ENCODE data around the gene KCNIP3. TPM values are rescaled to one million over a fixed set of nuclear protein-coding genes. Genes with fewer than 3 reads are reported as not detected.

The KCNIP3 gene
- total and polyA plus RNA-seq, 8 donors: 3.5 to 7.5 (median 3.6) TPM

GRCh38 chr2:95276888-95277245, 20.3 kb upstream of the KCNIP3 start:
- DNase-seq: peak in 2 of 6 donors; percentile 46 to 63
- no peak for ATAC-seq
- Histone ChIP-seq H3K4me3 (no peak overlapping the region), H3K27me3 (no peaks in the 10 kb centered on the region), H3K9me3 (no peaks in the 10 kb centered on the region), H3K36me3 (peaks cover 0 to under 1% (median 0%) of the 10 kb centered on the region in 3 donors), H3K4me1 (peaks cover 10 to 30% (median 12%) of the 10 kb centered on the region in 3 donors), H3K27ac (peak overlapping the region in 1 of 4 donors; percentile 30)
- TF ChIP-seq CTCF (IDR thresholded peaks at IDR 0.05): no peak
- WGBS, 2 donors: 76 to 83% methylated on average over 9 of the region's 9 CpGs
- intact Hi-C loops (cut with DNase I): loop anchor here in 1 of 3 donors (5.0 kb wide), 1 partner anchor 35 kb away; no protein-coding TSS in a partner anchor
- no peak for FAIRE-seq

DNA sequence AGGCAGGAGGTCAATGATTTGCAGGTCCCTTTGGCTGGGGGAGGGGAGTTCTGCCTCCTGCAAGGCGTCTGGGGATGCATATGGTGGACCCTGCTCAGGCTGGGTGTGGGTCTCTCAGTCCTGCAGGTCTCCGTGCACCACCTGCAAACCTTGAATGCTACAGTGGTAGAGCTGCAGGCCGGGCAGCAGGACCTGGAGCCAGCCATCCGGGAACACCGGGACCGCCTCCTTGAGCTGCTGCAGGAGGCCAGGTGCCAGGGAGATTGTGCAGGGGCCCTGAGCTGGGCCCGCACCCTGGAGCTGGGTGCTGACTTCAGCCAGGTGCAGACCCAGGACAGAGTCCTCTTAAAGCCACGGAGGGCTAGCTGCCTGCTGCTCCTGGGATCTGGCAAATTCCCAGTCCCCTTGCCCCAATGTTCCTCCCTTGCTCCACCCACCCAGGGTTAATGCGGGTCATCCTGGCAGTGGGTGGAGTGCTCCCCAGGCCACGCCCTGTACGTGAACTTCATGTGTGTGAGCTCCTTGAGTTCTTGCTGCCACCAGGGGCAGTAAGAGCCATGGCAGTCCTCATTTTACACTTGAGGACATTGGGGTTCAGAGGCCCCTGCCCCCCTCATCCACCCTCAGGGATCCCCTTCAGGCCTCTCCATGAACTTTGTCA, 19.8 kb upstream of the KCNIP3 start:
- intact Hi-C loops (cut with DNase I): loop anchor here in 1 of 3 donors (5.0 kb wide), 1 partner anchor 35 kb away; no protein-coding TSS in a partner anchor
- peak; percentile 45 to 72 (median 65) for ATAC-seq
- H3K27ac ChIP-seq: peak overlapping the region in 1 of 4 donors; percentile 30
- peak in 1 of 4 donors; percentile 11 for TF ChIP-seq CTCF (IDR thresholded peaks at IDR 0.05)
- peaks cover 0 to 6% (median 0%) of the 10 kb centered on the region in 3 donors for H3K36me3 ChIP-seq
- H3K9me3 ChIP-seq: no peaks in the 10 kb centered on the region
- FAIRE-seq: no peak
- peak; percentile 63 to 78 (median 74) for DNase-seq
- no peaks in the 10 kb centered on the region for H3K27me3 ChIP-seq
- WGBS, 2 donors: 15 to 29% methylated on average over 11 of the region's 11 CpGs
- H3K4me1 ChIP-seq: peaks cover 10 to 30% (median 12%) of the 10 kb centered on the region in 3 donors
- no peak overlapping the region for H3K4me3 ChIP-seq

GRCh38 chr2:95278051-95278471, 19.1 kb upstream of the KCNIP3 start:
- no peak for ATAC-seq
- no peak for FAIRE-seq
- H3K36me3 ChIP-seq: peaks cover 0 to 7% (median 0%) of the 10 kb centered on the region in 3 donors
- H3K9me3 ChIP-seq: no peaks in the 10 kb centered on the region
- H3K4me3 ChIP-seq: no peak overlapping the region
- 94 to 95% methylated on average over 7 of the region's 7 CpGs for WGBS, 2 donors
- intact Hi-C loops (cut with DNase I): loop anchor here in 1 of 3 donors (5.0 kb wide), 1 partner anchor 34 kb away; no protein-coding TSS in a partner anchor
- peak in 4 of 6 donors; percentile 16 to 72 (median 37) for DNase-seq
- H3K27ac ChIP-seq: no peak overlapping the region
- peaks cover 10 to 30% (median 12%) of the 10 kb centered on the region in 3 donors for H3K4me1 ChIP-seq
- TF ChIP-seq CTCF (IDR thresholded peaks at IDR 0.05): no peak
- H3K27me3 ChIP-seq: no peaks in the 10 kb centered on the region

- no peak for ATAC-seq
- no peak overlapping the region for H3K4me3 ChIP-seq
- intact Hi-C loops (cut with DNase I): loop anchor here in 1 of 3 donors (5.0 kb wide), 1 partner anchor 34 kb away; no protein-coding TSS in a partner anchor
- H3K9me3 ChIP-seq: no peaks in the 10 kb centered on the region
- no peak for TF ChIP-seq CTCF (IDR thresholded peaks at IDR 0.05)
- H3K4me1 ChIP-seq: peaks cover 9 to 30% (median 10%) of the 10 kb centered on the region in 3 donors
- WGBS, 2 donors: 90 to 99% methylated on average over 12 of the region's 12 CpGs
- H3K36me3 ChIP-seq: peaks cover 0 to 7% (median 0%) of the 10 kb centered on the region in 3 donors
- H3K27ac ChIP-seq: no peak overlapping the region
- DNase-seq: peak in 4 of 6 donors; percentile 10 to 55 (median 33)
- FAIRE-seq: no peak
- no peaks in the 10 kb centered on the region for H3K27me3 ChIP-seq
Observed at GRCh38 chr2:95278637-95279225, 18.4 kb upstream of the KCNIP3 start.

All from pancreas (tissue), 10 donors.